ENCODE results near the gene SDK1.

DNA sequence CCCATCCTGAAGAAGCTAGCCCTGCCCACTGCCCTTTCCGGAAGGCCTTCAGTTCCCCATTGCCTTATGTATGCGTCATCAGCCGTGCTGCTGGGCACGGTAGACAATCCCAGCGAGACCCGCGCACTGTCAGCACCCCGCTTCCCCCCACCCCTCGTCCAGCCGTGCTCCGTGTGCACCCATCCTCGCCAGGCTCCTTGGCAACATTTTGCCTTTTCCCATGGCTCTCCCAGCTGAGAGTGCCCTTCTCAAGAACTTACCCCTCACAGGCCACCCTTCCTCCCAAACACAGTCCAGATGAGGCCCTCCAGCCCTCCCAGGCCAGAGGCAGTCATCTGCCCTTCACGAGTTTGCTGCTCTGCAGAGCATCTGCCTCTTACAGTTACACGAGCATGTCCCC, 747.3 kb downstream of the SDK1 start:
- TF ChIP-seq CTCF (IDR thresholded peaks at IDR 0.05) (no peak), POLR2A (IDR thresholded peaks at IDR 0.05) (no peak)
